Amniotic stem cell (primary cell): ENCODE results near the gene GRIK4.

Experiments
- DNase-seq: peaks from one replicate; lab custom pipeline; 2025; lab: John Stamatoyannopoulos, UW

The GRIK4 gene

GRCh38 chr11:120710354-120711131 lies 199.0 kb downstream of the GRIK4 start:
- peak; percentile 6 for DNase-seq

GRCh38 chr11:120712014-120712413 lies 200.5 kb downstream of the GRIK4 start:
- no peak for DNase-seq

GRCh38 chr11:120712881-120713280 lies 201.3 kb downstream of the GRIK4 start:
- no peak for DNase-seq

- no peak for DNase-seq
These were observed 201.7 kb downstream of the GRIK4 start for GRCh38 chr11:120713296-120713695.

GRCh38 chr11:120714438-120714837 lies 202.9 kb downstream of the GRIK4 start:
- DNase-seq = no peak

GRCh38 chr11:120715239-120715638 lies 203.7 kb downstream of the GRIK4 start:
- no peak for DNase-seq

- no peak for DNase-seq
These were observed 205.5 kb downstream of the GRIK4 start for GRCh38 chr11:120717042-120717441.

GRCh38 chr11:120717623-120718022 lies 206.1 kb downstream of the GRIK4 start:
- no peak for DNase-seq

GRCh38 chr11:120718171-120718570 lies 206.6 kb downstream of the GRIK4 start:
- DNase-seq = no peak

- no peak for DNase-seq
These were observed 207.8 kb downstream of the GRIK4 start for GRCh38 chr11:120719348-120719747.

- no peak for DNase-seq
These were observed 209.2 kb downstream of the GRIK4 start for GRCh38 chr11:120720760-120721159.

- DNase-seq = no peak
These were observed 211.0 kb downstream of the GRIK4 start for GRCh38 chr11:120722524-120722923.

GRCh38 chr11:120723751-120724150 lies 212.2 kb downstream of the GRIK4 start:
- DNase-seq = no peak

- DNase-seq = no peak
These were observed 216.2 kb downstream of the GRIK4 start for GRCh38 chr11:120727752-120728151.

- no peak for DNase-seq
These were observed 223.5 kb downstream of the GRIK4 start for GRCh38 chr11:120735035-120735434.

GRCh38 chr11:120738516-120739046 lies 227.0 kb downstream of the GRIK4 start:
- DNase-seq = no peak

GRCh38 chr11:120739780-120740179 lies 228.2 kb downstream of the GRIK4 start:
- DNase-seq = no peak

GRCh38 chr11:120740380-120740779 lies 228.8 kb downstream of the GRIK4 start:
- DNase-seq = no peak

GRCh38 chr11:120744016-120744994 lies 232.8 kb downstream of the GRIK4 start:
- no peak for DNase-seq

GRCh38 chr11:120746376-120746775 lies 234.8 kb downstream of the GRIK4 start:
- no peak for DNase-seq

- DNase-seq = no peak
These were observed 235.5 kb downstream of the GRIK4 start for GRCh38 chr11:120746836-120747609.
